NCI-H2227 (cell line): Measurements from ENCODE around the gene RAB3IP.
"Not testable (repeated sequence)": the region's sequence is repeated elsewhere in the genome, so short reads cannot be mapped to it uniquely, and the experiment has no call there.

Experiments
- DNase-seq: peaks from one replicate; lab custom pipeline; 2025; ENCODE audit not compliant: unreplicated experiment; lab: John Stamatoyannopoulos, UW

Gene RAB3IP

GRCh38 chr12:69751476-69751875 is 12.8 kb downstream of the RAB3IP start:
- no peak for DNase-seq

- no peak for DNase-seq
These were observed 16.6 kb downstream of the RAB3IP start for GRCh38 chr12:69755302-69755701.

GRCh38 chr12:69756088-69756755 is 17.6 kb downstream of the RAB3IP start:
- DNase-seq, result no peak

DNA sequence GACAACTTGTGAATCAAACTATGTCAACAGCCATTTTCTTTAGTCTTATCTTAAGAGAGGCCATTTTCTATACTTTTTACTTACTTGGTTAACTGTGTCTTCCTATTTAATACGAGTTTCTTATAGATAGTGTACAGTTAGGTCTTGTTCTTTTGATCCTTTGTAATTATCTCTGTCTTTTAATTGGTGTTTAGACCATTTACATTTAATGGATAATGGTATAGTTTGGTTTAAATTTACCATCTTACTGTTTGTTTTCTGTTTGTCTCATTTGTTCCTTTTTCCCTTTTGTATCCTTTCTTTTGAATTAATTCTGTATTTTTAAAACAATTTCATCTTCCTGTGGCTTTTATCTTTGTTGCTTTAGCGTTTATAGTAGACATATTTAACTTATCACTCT is 19.4 kb downstream of the RAB3IP start:
- DNase-seq, result no peak

DNA sequence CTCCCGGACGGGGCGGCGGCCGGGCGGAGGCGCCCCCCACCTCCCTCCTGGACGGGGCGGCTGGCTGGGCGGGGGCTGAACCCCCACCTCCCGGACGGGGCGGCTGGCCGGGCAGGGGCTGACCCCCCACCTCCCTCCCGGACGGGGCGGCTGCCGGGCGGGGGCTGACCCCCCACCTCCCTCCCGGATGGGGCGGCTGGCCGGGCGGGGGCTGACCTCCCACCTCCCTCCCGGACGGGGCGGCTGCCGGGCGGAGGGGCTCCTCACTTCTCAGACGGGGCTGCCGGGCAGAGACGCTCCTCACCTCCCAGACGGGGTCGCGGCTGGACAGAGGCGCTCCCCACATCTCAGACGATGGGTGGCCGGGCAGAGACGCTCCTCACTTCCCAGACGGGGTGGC is 20.9 kb downstream of the RAB3IP start:
- not testable (repeated sequence) for DNase-seq

DNA sequence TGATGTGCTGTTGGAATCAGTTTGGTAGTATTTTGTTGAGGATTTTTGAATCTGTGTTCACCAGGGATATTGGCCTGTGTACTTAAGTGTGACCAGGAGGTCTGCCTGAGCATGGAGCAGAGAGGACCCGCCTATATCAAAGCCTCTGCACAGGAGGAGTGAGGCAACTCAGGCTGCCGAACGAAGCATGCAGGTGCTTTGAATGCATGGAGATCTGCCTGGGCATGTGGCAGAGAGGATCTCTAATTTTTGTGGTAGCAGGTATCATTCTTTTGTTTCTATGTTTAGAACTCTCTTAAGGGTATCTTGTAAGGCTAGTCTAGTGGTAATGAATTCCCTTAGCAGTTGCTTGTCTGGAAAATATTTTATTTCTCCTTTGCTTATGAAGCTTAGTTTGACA is 26.9 kb downstream of the RAB3IP start:
- DNase-seq, result no peak

DNA sequence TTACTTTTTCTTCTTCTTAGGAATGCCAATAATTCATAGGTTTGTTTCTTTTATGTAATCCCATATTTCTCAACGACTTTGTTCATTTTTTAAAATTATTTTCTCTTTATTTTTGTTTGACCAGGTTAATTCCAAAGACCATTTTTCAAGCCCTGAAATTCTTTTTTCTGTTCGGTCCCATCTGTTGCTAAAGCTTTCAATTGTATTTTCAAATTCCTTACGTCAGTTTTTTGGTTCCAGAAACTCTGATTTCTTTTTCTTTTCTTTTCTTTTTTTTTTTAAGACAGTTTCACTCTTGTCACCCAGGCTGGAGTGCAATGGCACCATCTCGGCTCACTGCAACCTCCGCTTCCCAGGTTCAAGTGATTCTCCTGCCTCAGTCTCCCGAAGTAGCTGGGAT is 27.6 kb downstream of the RAB3IP start:
- DNase-seq, result no peak

DNA sequence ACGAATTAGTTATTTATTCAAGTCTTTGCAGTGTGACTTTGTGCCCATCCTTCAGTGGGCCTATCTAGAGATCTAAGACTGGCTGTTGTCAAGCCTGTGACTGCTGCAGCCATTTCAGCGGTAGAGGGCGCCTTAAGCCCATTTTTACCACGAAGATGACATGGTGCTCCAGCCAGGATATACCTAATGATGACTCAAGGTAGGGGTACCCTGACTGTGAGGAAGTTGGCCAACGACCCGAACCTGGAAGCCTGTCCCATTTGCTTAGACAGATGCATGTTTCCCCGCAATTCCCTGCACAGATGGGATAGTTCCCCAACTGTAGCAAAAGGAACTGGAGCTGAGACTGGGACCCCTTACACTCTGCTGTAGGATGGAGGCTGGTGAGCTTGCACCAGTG is 41.3 kb downstream of the RAB3IP start:
- no peak for DNase-seq

GRCh38 chr12:69783365-69783764 is 44.7 kb downstream of the RAB3IP start:
- DNase-seq, result no peak

DNA sequence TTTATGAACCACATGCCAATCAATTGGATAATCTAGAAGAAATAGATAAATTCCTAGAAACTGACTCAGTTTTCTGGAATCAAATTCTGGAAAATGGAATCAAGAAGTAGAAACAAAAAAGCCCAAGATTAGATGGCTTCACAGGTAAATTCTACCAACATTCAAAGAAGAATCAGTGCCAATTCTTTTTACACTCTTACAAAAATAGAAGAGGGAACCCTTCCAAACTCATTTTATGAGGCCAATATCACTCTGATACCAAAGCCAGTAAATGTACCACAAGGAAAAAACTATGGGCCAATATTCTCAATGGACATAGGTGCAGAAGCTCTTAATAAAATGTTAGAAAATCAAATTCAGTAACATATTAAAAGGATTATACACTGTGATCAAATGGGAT is 50.7 kb downstream of the RAB3IP start:
- no peak for DNase-seq

DNA sequence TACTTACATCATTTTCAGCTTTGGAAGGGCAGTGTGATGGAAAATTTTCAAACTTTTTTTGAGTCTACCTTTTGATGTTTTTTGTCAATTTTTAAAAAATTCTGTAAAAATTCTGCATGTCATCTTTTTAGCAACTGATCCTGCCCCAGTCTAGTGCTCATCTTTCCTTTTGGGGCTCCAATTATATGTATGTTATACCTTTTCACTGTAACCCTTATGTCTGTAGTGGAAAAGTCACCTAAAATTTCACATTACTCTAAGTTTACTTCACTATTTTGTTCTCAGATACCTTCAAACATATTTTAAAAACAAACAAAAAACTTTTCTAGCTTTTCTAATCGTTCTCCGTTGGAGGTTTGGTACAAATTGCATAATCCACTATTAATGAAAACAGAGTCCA is 53.9 kb downstream of the RAB3IP start:
- DNase-seq, result no peak

- not testable (repeated sequence) for DNase-seq
These were observed 68.6 kb downstream of the RAB3IP start for GRCh38 chr12:69807101-69807897.

DNA sequence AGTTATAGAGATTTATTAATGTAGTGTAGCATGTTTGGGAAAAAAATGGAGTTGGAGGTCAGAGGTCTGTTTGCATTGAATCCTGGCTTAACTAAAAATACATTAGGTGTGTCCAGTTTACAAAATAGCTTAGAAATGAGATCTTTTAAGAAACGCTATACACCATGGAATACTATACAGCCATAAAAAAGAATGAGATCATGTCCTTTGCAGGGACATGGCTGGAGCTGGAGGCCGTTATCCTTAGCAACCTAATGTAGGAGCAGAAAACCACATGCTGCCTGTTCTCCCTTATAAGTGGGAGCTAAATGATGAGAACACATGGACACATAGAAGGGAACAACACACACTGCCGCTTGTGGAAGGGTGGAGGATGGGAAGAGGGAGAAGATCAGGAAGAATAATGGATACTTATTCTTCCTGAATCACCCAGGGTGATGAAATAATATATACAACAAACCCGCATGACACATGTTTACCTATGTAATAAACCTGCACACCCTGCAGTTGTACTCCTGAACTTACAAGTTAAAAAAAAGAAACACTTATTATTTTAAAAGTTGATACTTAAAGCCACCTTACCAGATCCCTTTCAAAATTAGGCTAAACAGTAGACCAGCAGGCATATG is 72.3 kb downstream of the RAB3IP start:
- DNase-seq, result no peak

GRCh38 chr12:69816082-69816481 is 77.4 kb downstream of the RAB3IP start:
- no peak for DNase-seq

GRCh38 chr12:69821032-69821455 is 82.4 kb downstream of the RAB3IP start:
- DNase-seq, result no peak

- no peak for DNase-seq
These were observed 82.9 kb downstream of the RAB3IP start for GRCh38 chr12:69821456-69822159.

GRCh38 chr12:69822201-69822860 is 83.7 kb downstream of the RAB3IP start:
- no peak for DNase-seq

DNA sequence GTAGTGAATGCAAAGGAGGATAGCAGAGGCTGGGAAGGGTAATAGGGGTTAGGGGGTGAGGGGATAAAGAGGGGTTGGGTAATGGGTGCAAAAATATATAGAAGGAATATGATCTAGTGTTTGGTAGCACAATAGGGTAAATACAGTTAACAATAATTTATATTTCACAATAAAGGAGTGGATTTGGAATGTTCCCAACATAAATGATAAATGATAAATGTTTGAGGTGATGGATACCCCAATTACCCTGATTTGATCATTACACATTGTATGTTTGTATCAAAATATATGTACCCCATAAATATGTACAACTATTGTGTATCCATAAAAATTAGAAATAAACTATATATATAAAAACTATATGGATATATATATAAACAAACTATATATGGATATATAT is 85.4 kb downstream of the RAB3IP start:
- no peak for DNase-seq

DNA sequence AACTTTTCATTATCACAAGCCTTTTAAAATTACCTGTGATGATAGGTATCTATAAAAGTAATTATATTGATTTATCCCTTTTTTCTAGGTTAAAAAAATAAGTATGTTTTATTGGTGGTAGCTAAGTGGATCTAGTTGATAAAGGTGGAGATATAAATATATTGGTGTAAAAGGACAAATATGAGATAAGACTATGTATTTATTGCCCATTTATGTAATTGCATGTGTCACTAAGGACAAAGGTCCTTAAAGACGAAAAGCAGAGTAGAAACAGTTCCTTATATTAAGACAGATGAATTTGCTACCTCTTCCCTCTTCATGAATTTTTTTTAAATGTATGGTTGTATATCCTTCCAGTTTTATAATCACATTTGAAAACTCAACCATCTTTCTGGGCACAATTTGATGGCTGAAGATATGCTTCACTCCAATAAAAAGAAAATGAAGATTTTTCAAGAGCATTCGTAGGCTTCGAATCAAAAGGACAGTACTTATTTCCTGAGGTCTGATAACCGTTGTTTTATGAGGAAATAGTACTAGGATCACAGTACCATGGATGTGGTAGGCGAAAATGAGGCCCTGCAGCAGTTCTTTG is 86.4 kb downstream of the RAB3IP start, which contains the start of gene MYRFL:
MYRFL (plus strand) TSS at position 262 of the 595 bp plus-strand sequence; CDS start at position 553, 291 bp downstream.
- DNase-seq, result no peak

GRCh38 chr12:69828897-69829296 is 90.2 kb downstream of the RAB3IP start:
- no peak for DNase-seq
